ENCODE measurements around the gene PPL. TPM values are rescaled to one million over a fixed set of nuclear protein-coding genes. Genes with fewer than 3 reads are reported as not detected.

Gene PPL
- total and polyA plus RNA-seq, 2 donors (not counting 3 experiments of a cell fraction or from before 2014, with no cell fraction given): 0.07 to 0.20 TPM

DNA sequence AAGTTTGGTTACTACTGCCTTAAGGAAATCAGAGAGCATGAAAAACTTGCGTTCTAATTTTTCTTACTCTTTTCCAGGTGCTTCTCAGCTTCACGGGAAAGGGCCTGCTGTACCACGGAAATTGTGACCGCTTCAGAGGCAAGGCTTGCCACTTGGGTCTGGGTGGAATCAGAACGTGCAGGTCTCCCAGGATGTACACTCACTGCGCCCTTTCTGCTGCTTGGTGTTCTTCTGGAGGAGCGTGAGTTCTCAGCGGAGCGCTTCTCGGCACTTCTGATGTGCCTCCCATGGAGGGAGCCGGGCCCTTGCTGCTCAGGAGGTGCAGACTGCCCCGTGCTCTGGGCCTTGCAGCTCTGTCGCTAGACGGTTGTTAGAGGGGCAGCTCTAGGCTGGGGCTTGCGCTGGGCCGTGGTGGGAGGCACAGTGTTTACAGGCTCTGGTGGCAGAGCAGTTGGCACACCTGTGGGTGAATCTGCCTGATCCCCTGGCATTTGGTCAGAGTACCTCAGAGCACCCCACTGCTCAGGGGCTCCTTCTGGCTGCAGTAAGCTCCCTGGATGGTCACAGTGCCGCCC lies 56.9 kb downstream of the PPL start:
- no peaks in the 10 kb centered on the region for H3K9me3 ChIP-seq (replicated peaks; ENCODE audit: control insufficient read depth, insufficient read depth, low read length)

DNA sequence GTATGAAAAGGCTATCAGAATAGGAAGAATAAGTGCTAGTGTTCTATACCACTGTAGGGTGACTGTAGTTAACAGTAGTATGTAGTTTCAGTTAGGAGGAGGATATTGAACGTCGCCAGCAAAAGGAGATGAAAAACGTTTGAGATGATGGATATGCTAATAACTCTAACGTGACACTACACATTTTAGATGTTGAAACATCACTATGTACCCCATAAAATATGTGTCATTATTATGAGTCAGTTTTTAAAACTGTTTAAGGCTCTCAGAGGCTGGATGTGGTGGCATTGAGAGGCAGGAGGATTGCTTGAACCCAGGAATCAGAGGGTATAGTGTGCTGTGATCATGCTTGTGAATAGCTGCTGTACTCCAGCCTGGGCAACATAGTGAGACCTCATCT lies 57.9 kb downstream of the PPL start:
- dilution Hi-C loops (cut with MboI; ENCODE audit: extremely low pct_ligation_motif_present, low sequenced_read_pairs): no loop called here
- Histone ChIP-seq H3K9me3 (replicated peaks; ENCODE audit: control insufficient read depth, insufficient read depth, low read length) (no peaks in the 10 kb centered on the region), H3K36me3 (ENCODE audit: control insufficient read depth in 2 of 2, extremely low read depth in 1 of 2, insufficient read depth in 2 of 2, low read length in 2 of 2) (peaks cover 37 to 69% of the 10 kb centered on the region in 2 experiments), H3K27me3 (ENCODE audit: control insufficient read depth in 2 of 2, insufficient read depth in 2 of 2, low read length in 2 of 2) (no peaks in the 10 kb centered on the region), H3K27ac (ENCODE audit: insufficient read depth, low read depth, low read length) (no peak overlapping the region), H3K4me1 (ENCODE audit: control insufficient read depth, extremely low read depth, insufficient read depth, low read length) (no peaks in the 10 kb centered on the region), H3K9ac (replicated peaks; ENCODE audit: extremely low read depth, insufficient read depth, low read length) (no peak overlapping the region), H3K4me3 (replicated peaks in 1 of 3; ENCODE audit: insufficient read depth in 1 of 3, low read depth in 1 of 3, low read length in 3 of 3) (no peak overlapping the region), H3K9me1 (replicated peaks; ENCODE audit: control insufficient read depth, extremely low read depth, insufficient read depth, low read length) (no peaks in the 10 kb centered on the region), H4K20me1 (replicated peaks; ENCODE audit: control insufficient read depth, extremely low read depth, insufficient read depth, low read length) (no peaks in the 10 kb centered on the region), H2AFZ (ENCODE audit: low read depth, low read length) (no peak overlapping the region), H3K4me2 (ENCODE audit: insufficient read depth, low read length) (no peak overlapping the region), H3K79me2 (ENCODE audit: control insufficient read depth, insufficient read depth, low read length) (no peaks in the 10 kb centered on the region)
- DNase-seq (ENCODE audit: low read depth, low spot score): no peak
- CTCF ChIA-PET: no interaction called here
- no peak for FAIRE-seq
- BruUV-seq (replicated peaks): no TSS peak
- TF ChIP-seq POLR2A (IDR thresholded peaks at IDR 0.05; ENCODE audit: low read depth, low read length) (no peak), CTCF (IDR thresholded peaks at IDR 0.05; ENCODE audit: extremely low read depth in 1 of 2, insufficient read depth in 1 of 2, low read depth in 1 of 2, low read length in 2 of 2) (no peak), EZH2 (IDR thresholded peaks at IDR 0.05; ENCODE audit: borderline replicate concordance, low read depth, low read length, severe bottlenecking) (no peak), FOS (IDR thresholded peaks at IDR 0.05; ENCODE audit: borderline replicate concordance, insufficient read depth, low read length) (no peak), POLR2AphosphoS5 (IDR thresholded peaks at IDR 0.05; ENCODE audit: insufficient read depth, low read depth, low read length) (no peak), JUN (IDR thresholded peaks at IDR 0.05; ENCODE audit: borderline replicate concordance, insufficient read depth, insufficient read length, low read depth) (no peak), GATA2 (IDR thresholded peaks at IDR 0.05; ENCODE audit: insufficient read depth, insufficient read length, low read depth, low read length) (no peak), MYC (IDR thresholded peaks at IDR 0.05; ENCODE audit: low read depth, low read length) (no peak)
- TF ChIP-seq, protein P1, sequence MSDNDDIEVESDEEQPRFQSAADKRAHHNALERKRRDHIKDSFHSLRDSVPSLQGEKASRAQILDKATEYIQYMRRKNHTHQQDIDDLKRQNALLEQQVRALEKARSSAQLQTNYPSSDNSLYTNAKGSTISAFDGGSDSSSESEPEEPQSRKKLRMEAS (IDR thresholded peaks at IDR 0.05; ENCODE audit: insufficient read depth, insufficient read length): no peak
- POLR2A ChIA-PET: no interaction called here
- intact Hi-C loops (cut with micrococcal nuclease): no loop called here

More for the DNA sequence above, 56.9 kb downstream of the PPL start:
- H3K27ac ChIP-seq (ENCODE audit: insufficient read depth, low read depth, low read length): no peak overlapping the region
- H2AFZ ChIP-seq (ENCODE audit: low read depth, low read length): no peak overlapping the region
- dilution Hi-C loops (cut with MboI; ENCODE audit: extremely low pct_ligation_motif_present, low sequenced_read_pairs) (no loop called here), intact Hi-C loops (cut with micrococcal nuclease) (no loop called here)
- FAIRE-seq: no peak
- no peaks in the 10 kb centered on the region for H3K79me2 ChIP-seq (ENCODE audit: control insufficient read depth, insufficient read depth, low read length)
- TF ChIP-seq POLR2AphosphoS5 (IDR thresholded peaks at IDR 0.05; ENCODE audit: insufficient read depth, low read depth, low read length) (no peak), EZH2 (IDR thresholded peaks at IDR 0.05; ENCODE audit: borderline replicate concordance, low read depth, low read length, severe bottlenecking) (no peak)
- H3K36me3 ChIP-seq (ENCODE audit: control insufficient read depth in 2 of 2, extremely low read depth in 1 of 2, insufficient read depth in 2 of 2, low read length in 2 of 2): peaks cover 32 to 74% of the 10 kb centered on the region in 2 experiments
- no peaks in the 10 kb centered on the region for H3K27me3 ChIP-seq (ENCODE audit: control insufficient read depth in 2 of 2, insufficient read depth in 2 of 2, low read length in 2 of 2)
- DNase-seq (ENCODE audit: low read depth, low spot score): no peak
- no peaks in the 10 kb centered on the region for H3K9me1 ChIP-seq (replicated peaks; ENCODE audit: control insufficient read depth, extremely low read depth, insufficient read depth, low read length)
- H3K4me3 ChIP-seq (replicated peaks in 1 of 3; ENCODE audit: insufficient read depth in 1 of 3, low read depth in 1 of 3, low read length in 3 of 3): no peak overlapping the region
- no peak overlapping the region for H3K4me2 ChIP-seq (ENCODE audit: insufficient read depth, low read length)
- POLR2A ChIA-PET: no interaction called here
- CTCF ChIA-PET: interaction anchor here (1.4 kb wide), 1 partner anchor 141 kb away, joined by 3 read pairs; no protein-coding TSS in a partner anchor
- no peaks in the 10 kb centered on the region for H4K20me1 ChIP-seq (replicated peaks; ENCODE audit: control insufficient read depth, extremely low read depth, insufficient read depth, low read length)
- H3K4me1 ChIP-seq (ENCODE audit: control insufficient read depth, extremely low read depth, insufficient read depth, low read length): no peaks in the 10 kb centered on the region
- no peak overlapping the region for H3K9ac ChIP-seq (replicated peaks; ENCODE audit: extremely low read depth, insufficient read depth, low read length)
- BruUV-seq (replicated peaks): no TSS peak
